ENCODE results near the gene SMPDL3A. TPM values are rescaled to one million over a fixed set of nuclear protein-coding genes. Genes with fewer than 3 reads are reported as not detected.

Gene SMPDL3A
- total and polyA plus RNA-seq, 2 of the 8 experiments (the other 6 are each of a cell fraction or from before 2014, with no cell fraction given) = 3.5 to 3.9 TPM

DNA sequence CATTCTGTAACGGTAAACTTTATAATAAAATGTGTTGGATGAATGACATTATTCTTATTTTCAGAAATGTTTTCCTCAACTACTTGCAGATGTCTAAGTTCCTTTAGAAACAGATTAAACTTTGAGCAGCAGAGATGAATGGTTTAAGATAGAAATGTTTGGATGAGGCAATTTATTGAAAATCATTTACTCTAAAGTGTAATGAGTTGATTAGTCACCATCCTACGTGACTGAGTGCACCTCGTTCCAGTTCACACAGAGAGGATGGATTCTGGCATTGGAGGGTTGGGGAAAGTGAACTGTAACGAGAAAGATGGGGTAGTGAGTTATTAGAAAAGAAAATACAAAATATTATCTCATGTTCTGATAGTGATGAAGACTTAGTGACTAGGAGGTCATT lies 28.7 kb downstream of the SMPDL3A start:
- no peak overlapping the region for H2BK120ac ChIP-seq (replicated peaks; ENCODE audit: low read depth, low read length)
- H3K36me3 ChIP-seq (ENCODE audit: control insufficient read depth in 2 of 4, insufficient read depth in 4 of 4, low read length in 3 of 4) = no peaks in the 10 kb centered on the region
- POLR2A ChIA-PET (ENCODE audit: partially characterized antibody) = no interaction called here
- no peak overlapping the region for H3K4ac ChIP-seq (replicated peaks; ENCODE audit: insufficient read length, low read depth, low read length)
- H3K9me3 ChIP-seq (ENCODE audit: insufficient read depth in 2 of 2, low read depth in 1 of 2, low read length in 1 of 2) = no peaks in the 10 kb centered on the region
- CTCF ChIA-PET (ENCODE audit: partially characterized antibody) = interaction anchor here (1.2 to 1.4 kb wide), 3 partner anchors 21 to 72 kb away, joined by 3 to 4 read pairs (median 3); no protein-coding TSS in a partner anchor
- H3K27ac ChIP-seq (ENCODE audit: low read depth, low read length) = no peak overlapping the region
- DNase-seq (ENCODE audit: low read depth in 1 of 2, low spot score in 2 of 2) = no peak
- no peak overlapping the region for H4K5ac ChIP-seq (ENCODE audit: insufficient read length, low read depth, low read length)
- no peak for FAIRE-seq
- H3K4me3 ChIP-seq (ENCODE audit: extremely low read depth in 1 of 4, insufficient read depth in 2 of 4, low read depth in 3 of 4, low read length in 4 of 4) = no peak overlapping the region
- H3K56ac ChIP-seq (replicated peaks; ENCODE audit: insufficient read length, low read depth, low read length) = no peak overlapping the region
- no peak overlapping the region for H2BK15ac ChIP-seq (ENCODE audit: low read length)
- H3K79me2 ChIP-seq (ENCODE audit: control insufficient read depth in 1 of 2, insufficient read depth in 2 of 2, low read length in 2 of 2) = no peaks in the 10 kb centered on the region
- H3K23me2 ChIP-seq (ENCODE audit: low read depth, low read length) = no peaks in the 10 kb centered on the region
- no peak overlapping the region for H3K9ac ChIP-seq (replicated peaks in 1 of 4; ENCODE audit: extremely low read depth in 1 of 4, low read depth in 3 of 4, low read length in 3 of 4)
- no peak overlapping the region for H2AK5ac ChIP-seq (ENCODE audit: low read depth, low read length)
- H3K4me2 ChIP-seq (ENCODE audit: insufficient read depth in 1 of 2, low read depth in 2 of 2, low read length in 2 of 2) = no peak overlapping the region
- no peak overlapping the region for H2BK5ac ChIP-seq (ENCODE audit: low read depth, low read length)
- H2AFZ ChIP-seq (ENCODE audit: low read length) = no peak overlapping the region
- peaks cover 0 to 1% (median 0%) of the 10 kb centered on the region in 4 experiments; a peak in 1 of 7 replicates for H3K27me3 ChIP-seq (replicated peaks in 1 of 4; ENCODE audit: control insufficient read depth in 3 of 4, extremely low read depth in 1 of 4, insufficient read depth in 3 of 4, low read length in 3 of 4)
- no peak overlapping the region for H3K23ac ChIP-seq (ENCODE audit: insufficient read length)
- peaks cover 0 to 5% (median 0%) of the 10 kb centered on the region in 4 experiments; a peak in 2 of 7 replicates for H3K4me1 ChIP-seq (replicated peaks in 1 of 4; ENCODE audit: control insufficient read depth in 3 of 4, insufficient read depth in 4 of 4, low read length in 3 of 4)
- no peak overlapping the region for H2BK20ac ChIP-seq (ENCODE audit: low read length)
- H3K14ac ChIP-seq (ENCODE audit: insufficient read length) = no peak overlapping the region
- H3K79me1 ChIP-seq (ENCODE audit: low read depth, low read length) = no peaks in the 10 kb centered on the region
- TF ChIP-seq FOSL1 (IDR thresholded peaks at IDR 0.05; ENCODE audit: insufficient read depth, low read depth, low read length) (no peak), SUZ12 (IDR thresholded peaks at IDR 0.05; ENCODE audit: low read length) (no peak), TCF12 (IDR thresholded peaks at IDR 0.05; ENCODE audit: low read depth, low read length) (no peak), POLR2AphosphoS5 (IDR thresholded peaks at IDR 0.05; ENCODE audit: low read depth, low read length) (no peak), SP1 (IDR thresholded peaks at IDR 0.05; ENCODE audit: low read depth, low read length) (no peak), HDAC6 (IDR thresholded peaks at IDR 0.05; ENCODE audit: low read depth, low read length) (no peak), CHD2 (IDR thresholded peaks at IDR 0.05; ENCODE audit: low read length) (no peak), CREB1 (IDR thresholded peaks at IDR 0.05) (no peak), BRCA1 (IDR thresholded peaks at IDR 0.05; ENCODE audit: low read depth, low read length) (no peak), HDAC2 (IDR thresholded peaks at IDR 0.05; ENCODE audit: borderline replicate concordance in 1 of 2, low read depth in 2 of 2, low read length in 2 of 2) (no peak), CEBPB (IDR thresholded peaks at IDR 0.05; ENCODE audit: low read depth, low read length) (no peak), KDM1A (IDR thresholded peaks at IDR 0.05; ENCODE audit: borderline replicate concordance, low read length) (no peak)
- TF ChIP-seq, protein P1, sequence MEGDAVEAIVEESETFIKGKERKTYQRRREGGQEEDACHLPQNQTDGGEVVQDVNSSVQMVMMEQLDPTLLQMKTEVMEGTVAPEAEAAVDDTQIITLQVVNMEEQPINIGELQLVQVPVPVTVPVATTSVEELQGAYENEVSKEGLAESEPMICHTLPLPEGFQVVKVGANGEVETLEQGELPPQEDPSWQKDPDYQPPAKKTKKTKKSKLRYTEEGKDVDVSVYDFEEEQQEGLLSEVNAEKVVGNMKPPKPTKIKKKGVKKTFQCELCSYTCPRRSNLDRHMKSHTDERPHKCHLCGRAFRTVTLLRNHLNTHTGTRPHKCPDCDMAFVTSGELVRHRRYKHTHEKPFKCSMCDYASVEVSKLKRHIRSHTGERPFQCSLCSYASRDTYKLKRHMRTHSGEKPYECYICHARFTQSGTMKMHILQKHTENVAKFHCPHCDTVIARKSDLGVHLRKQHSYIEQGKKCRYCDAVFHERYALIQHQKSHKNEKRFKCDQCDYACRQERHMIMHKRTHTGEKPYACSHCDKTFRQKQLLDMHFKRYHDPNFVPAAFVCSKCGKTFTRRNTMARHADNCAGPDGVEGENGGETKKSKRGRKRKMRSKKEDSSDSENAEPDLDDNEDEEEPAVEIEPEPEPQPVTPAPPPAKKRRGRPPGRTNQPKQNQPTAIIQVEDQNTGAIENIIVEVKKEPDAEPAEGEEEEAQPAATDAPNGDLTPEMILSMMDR (IDR thresholded peaks at IDR 0.05; ENCODE audit: control extremely low read depth in 1 of 3, insufficient read depth in 1 of 3, low read depth in 1 of 3, low read length in 3 of 3) = no peak
- H3K18ac ChIP-seq (ENCODE audit: extremely low read depth, low read length) = no peak overlapping the region
- no peak overlapping the region for H4K8ac ChIP-seq (ENCODE audit: extremely low read depth, insufficient read depth, low read length)
- no peak overlapping the region for H2BK12ac ChIP-seq (ENCODE audit: low read depth, low read length)
- WGBS, 2 experiments (ENCODE audit: extremely low coverage in 1 of 2, insufficient coverage in 1 of 2, insufficient read length in 1 of 2, insufficient replicate concordance in 2 of 2, low coverage in 1 of 2, low lambda C conversion rate in 2 of 2, missing lambda C conversion rate in 1 of 2) = 93 to 100% methylated on average over 1 to 4 of the region's 4 CpGs
- no peaks in the 10 kb centered on the region for H4K20me1 ChIP-seq (replicated peaks in 1 of 2; ENCODE audit: control insufficient read depth in 1 of 2, insufficient read depth in 2 of 2, low read length in 2 of 2)
- no peak overlapping the region for H4K91ac ChIP-seq (replicated peaks; ENCODE audit: insufficient read length, low read length)

Measured in H1 (cell line).